Epithelial cell of esophagus (primary cell): ENCODE measurements around the gene ROR2.

Experiments used
- DNase-seq: peaks from one replicate; pipeline ENCODE4 v3.0.0; 2010; ENCODE audit warnings: low read depth
- H3K4me3 ChIP-seq: 2 replicates; pipeline ENCODE4 v1.5.1; 2011; ENCODE audit warnings: mild to moderate bottlenecking, low read length, control low read depth
- TF ChIP-seq, protein P1 (sequence below): IDR thresholded peaks from 2 replicates; pipeline ENCODE4 v1.5.1; 2011; ENCODE audit warnings: low read depth, mild to moderate bottlenecking, low read length, control low read depth, inconsistent platforms; ENCODE audit not compliant: insufficient read depth; ENCODE audit errors: missing control alignments

The ROR2 gene

DNA sequence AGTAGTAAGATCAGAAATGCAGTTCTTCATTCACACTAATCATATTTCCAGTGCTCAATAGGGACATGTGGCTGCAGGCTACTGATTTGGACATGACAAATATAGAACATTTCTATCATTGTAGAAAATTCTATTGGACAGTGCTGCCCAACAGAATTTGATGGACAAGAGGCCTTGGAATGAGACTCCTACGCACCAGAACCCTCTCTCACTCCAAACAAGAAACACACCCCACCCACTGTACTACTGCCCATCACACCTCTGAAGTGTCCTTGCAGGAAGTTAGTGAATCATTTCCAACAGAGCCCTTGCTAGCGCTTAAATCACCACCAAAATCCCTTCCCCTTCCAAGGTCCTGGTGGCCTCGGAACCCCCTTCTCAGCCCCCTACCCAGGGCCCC is 66.5 kb downstream of the ROR2 start:
- DNase-seq: no peak
- H3K4me3 ChIP-seq: no peak overlapping the region
- TF ChIP-seq, protein P1, sequence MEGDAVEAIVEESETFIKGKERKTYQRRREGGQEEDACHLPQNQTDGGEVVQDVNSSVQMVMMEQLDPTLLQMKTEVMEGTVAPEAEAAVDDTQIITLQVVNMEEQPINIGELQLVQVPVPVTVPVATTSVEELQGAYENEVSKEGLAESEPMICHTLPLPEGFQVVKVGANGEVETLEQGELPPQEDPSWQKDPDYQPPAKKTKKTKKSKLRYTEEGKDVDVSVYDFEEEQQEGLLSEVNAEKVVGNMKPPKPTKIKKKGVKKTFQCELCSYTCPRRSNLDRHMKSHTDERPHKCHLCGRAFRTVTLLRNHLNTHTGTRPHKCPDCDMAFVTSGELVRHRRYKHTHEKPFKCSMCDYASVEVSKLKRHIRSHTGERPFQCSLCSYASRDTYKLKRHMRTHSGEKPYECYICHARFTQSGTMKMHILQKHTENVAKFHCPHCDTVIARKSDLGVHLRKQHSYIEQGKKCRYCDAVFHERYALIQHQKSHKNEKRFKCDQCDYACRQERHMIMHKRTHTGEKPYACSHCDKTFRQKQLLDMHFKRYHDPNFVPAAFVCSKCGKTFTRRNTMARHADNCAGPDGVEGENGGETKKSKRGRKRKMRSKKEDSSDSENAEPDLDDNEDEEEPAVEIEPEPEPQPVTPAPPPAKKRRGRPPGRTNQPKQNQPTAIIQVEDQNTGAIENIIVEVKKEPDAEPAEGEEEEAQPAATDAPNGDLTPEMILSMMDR: no peak

DNA sequence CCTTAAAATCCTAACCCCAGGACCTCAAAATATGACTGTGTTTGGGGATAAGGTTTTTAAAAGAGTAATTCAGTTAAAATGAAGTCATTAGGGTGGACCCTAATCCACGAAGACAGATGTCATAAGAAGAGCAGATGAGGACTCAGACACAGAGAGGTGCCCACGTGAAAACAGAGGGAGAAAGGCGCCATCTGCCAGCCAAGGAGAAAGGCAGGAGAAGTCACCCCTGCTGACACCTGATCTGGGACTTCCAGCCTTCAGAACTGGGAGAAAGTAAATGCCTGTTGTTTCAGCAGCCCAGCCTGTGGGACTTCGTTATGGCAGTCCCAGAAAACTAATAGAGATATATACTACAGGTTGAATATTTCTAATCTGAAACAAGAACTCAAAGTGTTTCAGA is 67.4 kb downstream of the ROR2 start:
- H3K4me3 ChIP-seq: no peak overlapping the region
- peak; percentile 8 for DNase-seq
- TF ChIP-seq, protein P1: peak; percentile 27

DNA sequence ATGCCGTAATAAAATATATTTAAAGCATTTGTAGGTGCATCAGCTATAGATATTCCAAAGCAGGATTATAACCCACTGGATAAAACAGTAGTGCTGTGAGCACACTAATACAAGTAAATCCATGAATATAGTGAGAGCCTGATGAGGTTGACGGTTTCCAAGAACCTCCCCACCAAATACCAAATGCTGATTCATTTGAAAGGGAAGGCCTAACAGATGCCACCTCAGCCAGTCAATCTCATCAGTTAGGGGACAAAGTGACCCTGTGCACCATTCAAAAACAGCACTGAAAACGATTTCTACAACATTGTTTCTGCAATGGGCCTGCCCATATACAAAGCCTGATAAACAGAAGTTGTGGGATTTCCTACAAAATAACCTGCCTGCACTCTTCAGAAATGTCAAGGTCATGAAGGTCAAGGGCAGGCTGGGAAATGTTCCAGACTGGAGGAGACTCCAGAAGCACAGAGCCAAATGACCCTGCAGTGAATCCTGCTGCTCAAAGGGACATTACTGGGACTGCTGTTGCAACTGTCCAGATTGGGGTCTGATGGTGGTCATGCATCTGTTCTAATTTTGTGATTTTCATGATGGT is 69.6 kb downstream of the ROR2 start:
- no peak for DNase-seq
- H3K4me3 ChIP-seq: no peak overlapping the region
- TF ChIP-seq, protein P1: no peak

DNA sequence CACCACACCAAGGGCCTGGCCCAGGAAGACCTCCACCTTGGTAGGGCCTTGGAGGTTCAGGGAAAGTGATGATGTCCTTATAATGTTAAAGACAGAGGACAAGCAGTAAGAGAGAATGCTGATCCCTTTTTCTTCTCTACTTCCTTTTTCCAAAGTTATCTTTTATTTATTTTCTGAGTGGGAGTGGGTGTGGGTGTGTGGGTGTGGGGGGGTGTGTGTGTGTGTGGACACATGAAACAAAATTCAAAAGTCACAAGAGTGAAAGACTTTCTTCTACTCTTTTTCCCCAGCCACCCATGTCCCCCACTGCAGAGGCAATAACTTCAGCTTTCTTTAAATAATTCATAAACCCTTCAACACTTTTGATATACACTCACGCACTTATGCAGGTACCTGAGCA is 70.8 kb downstream of the ROR2 start:
- TF ChIP-seq, protein P1: no peak
- no peak for DNase-seq
- H3K4me3 ChIP-seq: no peak overlapping the region

DNA sequence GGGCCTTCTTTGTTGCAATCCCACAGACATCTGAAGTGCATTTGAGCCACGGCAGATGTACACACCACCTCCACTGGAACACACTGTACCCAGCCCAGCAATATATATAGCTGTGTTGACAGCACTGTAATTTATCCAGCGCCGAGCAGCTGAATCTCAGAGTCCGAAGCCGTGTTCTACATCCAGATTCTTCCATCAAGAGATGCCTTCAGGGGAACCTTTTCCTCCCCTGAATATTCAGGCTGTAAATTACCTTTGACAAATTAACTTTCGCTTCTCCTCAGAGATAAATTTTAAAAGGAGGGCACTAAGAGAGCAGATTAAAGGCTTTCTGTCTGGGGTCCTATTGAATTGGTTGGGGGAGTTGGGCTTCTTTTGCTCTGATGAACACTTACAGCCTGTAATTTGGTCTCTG is 76.4 kb downstream of the ROR2 start:
- no peak for DNase-seq
- H3K4me3 ChIP-seq: no peak overlapping the region
- TF ChIP-seq, protein P1: no peak

DNA sequence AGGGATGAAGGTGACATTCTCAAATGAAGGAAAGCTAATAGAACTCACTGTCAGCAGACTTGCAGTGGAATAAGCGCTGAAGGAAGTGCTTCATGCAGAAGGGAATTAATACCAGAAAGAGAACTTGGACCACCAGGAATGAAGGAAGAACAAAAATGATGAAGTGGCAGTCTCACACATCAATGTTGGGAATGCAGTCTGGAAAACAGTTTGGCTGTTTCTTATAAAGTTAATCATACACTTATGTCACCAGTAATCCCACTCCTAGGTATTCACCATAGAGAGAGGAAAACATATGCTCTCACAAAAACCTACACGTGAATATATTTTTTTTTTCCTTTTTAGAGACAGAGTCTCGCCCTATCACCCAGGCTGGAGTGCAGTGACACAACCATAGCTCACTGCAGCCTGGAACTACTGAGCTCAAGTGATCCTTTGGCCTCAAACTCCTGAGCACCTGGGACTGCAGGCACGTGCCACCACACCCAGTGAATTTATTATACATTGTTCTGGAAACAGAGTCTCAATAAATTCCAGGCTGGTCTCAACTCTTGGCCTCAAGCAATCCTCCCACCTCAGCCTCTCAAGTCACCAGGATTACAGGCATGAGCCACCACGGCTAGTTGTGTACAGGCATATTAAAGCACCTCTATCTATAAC is 81.2 kb downstream of the ROR2 start:
- H3K4me3 ChIP-seq: no peak overlapping the region
- TF ChIP-seq, protein P1: no peak
- no peak for DNase-seq

DNA sequence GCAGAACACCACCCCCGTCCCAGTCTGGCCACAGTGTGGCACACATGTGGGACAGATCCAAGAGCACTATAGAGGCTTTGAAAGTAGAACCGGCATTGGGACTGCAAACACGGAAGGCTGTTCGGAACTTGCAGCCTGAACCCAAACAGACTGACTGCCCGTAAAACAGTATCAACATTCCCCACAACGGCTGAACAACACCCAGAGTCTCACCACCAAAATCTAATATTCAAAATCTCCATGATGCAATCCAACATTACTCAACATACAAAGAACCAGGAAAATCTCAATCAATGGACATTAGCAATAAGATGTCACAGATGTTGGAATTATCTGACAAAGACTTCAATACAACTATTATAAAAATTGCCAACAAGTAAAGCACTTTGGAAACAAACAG is 82.3 kb downstream of the ROR2 start:
- TF ChIP-seq, protein P1: no peak
- DNase-seq: no peak
- H3K4me3 ChIP-seq: no peak overlapping the region
